K562 (cell line): Measurements from ENCODE around the gene ERC2. TPM values are rescaled to one million over a fixed set of nuclear protein-coding genes. Genes with fewer than 3 reads are reported as not detected.

Experiments
- ATAC-seq: fragments of 200-7000 bp; cut with Tn5 transposase; 3 replicates; pipeline ENCODE4 v1.9.1; 2020; ENCODE audit warnings: moderate library complexity
- BruUV-seq: library from RNA; stranded (reverse); fragments of 400-500 nt; replicated peaks from 2 replicates; lab custom pipeline; 2021; lab: Mats Ljungman, UMichigan
- CTCF ChIA-PET: fragments of 300-600 bp; formaldehyde crosslinking; extraction: SDS; loops from one replicate; lab custom pipeline; 2021; ENCODE audit warnings: low intra/inter-chr PET ratio; lab: Yijun Ruan, JAX
- POLR2A ChIA-PET: fragments of 300-600, 350-650 bp; sonication (Branson Sonifier 250); formaldehyde crosslinking; extraction: SDS; loops from one replicate; lab custom pipeline; 2021; ENCODE audit warnings: antibody characterized with exemption, inconsistent platforms; lab: Yijun Ruan, JAX
- DNase-seq, 4 experiments: peaks; one replicate each; pipeline versions ENCODE4 v3.0.0 to v3.0.0-alpha.2; 2011 to 2018; ENCODE audit warnings: low spot score in 3 of 4, mixed read lengths in 3 of 4; ENCODE audit errors: extremely low read depth in 1 of 4
- FAIRE-seq: peaks from 2 replicates; lab custom pipeline; 2011; peaks lifted over from hg19 to GRCh38; lab: Jason Lieb, UNC
- H2AFZ ChIP-seq: 2 replicates; pipeline ENCODE4 v1.6.0; 2011; ENCODE audit warnings: low read depth, low read length, control low read depth, inconsistent platforms
- H3K27ac ChIP-seq: fragments of 200-600 bp; 3 replicates; pipeline ENCODE4 v1.8.0; 2011; ENCODE audit warnings: low read depth, mild to moderate bottlenecking, control low read depth, inconsistent platforms, low read length, moderate library complexity, mixed read lengths; ENCODE audit errors: extremely low read depth
- H3K27me3 ChIP-seq, 2 experiments: fragments of 300-600 bp in 1 of 2; 2 replicates in 1 of 2; 3 replicates in 1 of 2; pipeline versions ENCODE4 v1.6.0 to v1.8.0; 2011; ENCODE audit warnings: inconsistent platforms in 2 of 2, low read length in 2 of 2, mild to moderate bottlenecking in 1 of 2, mixed read lengths in 1 of 2, moderate library complexity in 1 of 2; ENCODE audit not compliant: control insufficient read depth in 2 of 2, insufficient read depth in 2 of 2
- H3K36me3 ChIP-seq: fragments of 300-600 bp; 3 replicates; pipeline ENCODE4 v1.8.0; 2011; ENCODE audit warnings: mild to moderate bottlenecking, low read length, inconsistent platforms; ENCODE audit not compliant: control insufficient read depth, insufficient read depth
- H3K4me1 ChIP-seq, 2 experiments: fragments of 200-600 bp in 1 of 2; replicated peaks in 1 of 2; 2 replicates in 1 of 2; 3 replicates in 1 of 2; pipeline versions ENCODE4 v1.5.1 to v1.8.0; 2011; ENCODE audit warnings: inconsistent platforms in 2 of 2, low read length in 2 of 2, mild to moderate bottlenecking in 1 of 2, mixed read lengths in 1 of 2, moderate library complexity in 1 of 2; ENCODE audit not compliant: control insufficient read depth in 2 of 2, insufficient read depth in 2 of 2
- H3K4me2 ChIP-seq: 2 replicates; pipeline ENCODE4 v1.6.1; 2011; ENCODE audit warnings: low read length, control low read depth, inconsistent platforms, mixed read lengths; ENCODE audit not compliant: insufficient read depth
- H3K4me3 ChIP-seq: fragments of 200-600 bp; sonication (generic), shearing (Covaris generic); 2 replicates; pipeline ENCODE4 v1.5.1; 2016; ENCODE audit warnings: control low read depth, inconsistent platforms
- H3K79me2 ChIP-seq: fragments of 200-600 bp; 3 replicates; pipeline ENCODE4 v1.8.0; 2011; ENCODE audit warnings: low read length, inconsistent platforms; ENCODE audit not compliant: control insufficient read depth, insufficient read depth
- H3K9ac ChIP-seq, 2 experiments: 2 replicates each; pipeline versions ENCODE4 v1.6.0 to v1.6.1; 2011; ENCODE audit warnings: low read depth in 2 of 2, low read length in 2 of 2, control low read depth in 1 of 2, inconsistent platforms in 1 of 2, mild to moderate bottlenecking in 1 of 2, mixed read lengths in 1 of 2; ENCODE audit not compliant: insufficient read depth in 1 of 2
- H3K9me1 ChIP-seq: one replicate; pipeline ENCODE4 v1.6.0; 2011; ENCODE audit warnings: inconsistent platforms, mild to moderate bottlenecking, low read length, moderate library complexity; ENCODE audit not compliant: control insufficient read depth, insufficient read depth
- H3K9me3 ChIP-seq: replicated peaks from 2 replicates; pipeline ENCODE4 v1.5.1; 2011; ENCODE audit warnings: low read depth, low read length, inconsistent platforms; ENCODE audit not compliant: control insufficient read depth, insufficient read depth
- H4K20me1 ChIP-seq: replicated peaks from 2 replicates; pipeline ENCODE4 v1.6.1; 2011; ENCODE audit warnings: low read length, inconsistent platforms, mixed read lengths; ENCODE audit not compliant: control insufficient read depth, insufficient read depth
- ZBTB7A ChIP-seq: IDR thresholded peaks from 2 replicates; pipeline ENCODE4 v1.6.1; 2011; ENCODE audit warnings: low read depth, mild to moderate bottlenecking, low read length, moderate library complexity, borderline replicate concordance; ENCODE audit not compliant: control insufficient read depth
- ZFX ChIP-seq: sonication (generic); formaldehyde crosslinking; IDR thresholded peaks from 2 replicates; pipeline ENCODE4 v1.8.0; 2022; ENCODE audit warnings: mild to moderate bottlenecking, missing genetic modification reagents, moderate library complexity
- ZNF445 ChIP-seq: fragments of 250-450 bp; sonication (Bioruptor Pico); IDR thresholded peaks from 2 replicates; pipeline ENCODE4 v1.4.0; 2020; ENCODE audit warnings: low read depth, mild to moderate bottlenecking, moderate library complexity
- WGBS: fragments of 100-300 bp; shearing (Covaris generic); methylation state at CpG from one replicate; pipeline ENCODE4 v1.1.6; 2016; ENCODE audit warnings: low coverage, mixed read lengths; ENCODE audit not compliant: insufficient coverage; ENCODE audit errors: missing lambda C conversion rate; 5-methylcytosine and 5-hydroxymethylcytosine counted together
- in situ Hi-C: fragments of 300-500 bp; cut with MboI; formaldehyde crosslinking; loops from 4 replicates; pipeline ENCODE4 v1.15.0; 2018; ENCODE audit warnings: inconsistent platforms, mixed read lengths
- intact Hi-C: fragments of 100-400 bp; cut with micrococcal nuclease; formaldehyde crosslinking; loops from 2 replicates; pipeline ENCODE4 v1.14.2; 2022
- polyA plus RNA-seq, 8 experiments: library from polyadenylated mRNA; depleted of rRNA in 4 of 8; stranded (reverse) in 5 of 8; unstranded in 3 of 8; fragments of >200 nt; fragmentation: Nextera tagmentation in 2 of 8; fragmentation: Illumina TruSeq in 1 of 8; extraction: Ambion mirVana in 2 of 8; extraction: Trizol in 1 of 8; gene quantifications; 2 replicates each; pipeline versions ENCODE4 v1.2.1 to v1.2.3, GENCODE V29; 2011 to 2014; ENCODE audit warnings: inconsistent platforms in 1 of 8, missing spikeins in 1 of 8
- total RNA-seq, 7 experiments: library from RNA; depleted of rRNA in 6 of 7; stranded (reverse); fragments of >200 nt in 6 of 7; fragmentation: Illumina TruSeq in 2 of 7; extraction: Trizol in 2 of 7; gene quantifications; 2 replicates each; pipeline versions ENCODE4 v1.2.1 to v1.2.3, GENCODE V29; 2011 to 2021; ENCODE audit warnings: low replicate concordance in 1 of 7
- TF ChIP-seq, protein P1 (sequence below): fragments of 450-650 bp; conservative IDR thresholded peaks from 2 replicates; pipeline ENCODE4 v1.6.1; 2016; ENCODE audit warnings: missing genetic modification characterization, low read depth, mild to moderate bottlenecking, control low read depth, missing compliant biosample characterization
- TF ChIP-seq, protein P2 (sequence below): fragments of 450-650 bp; formaldehyde crosslinking; IDR thresholded peaks from 2 replicates; pipeline ENCODE4 v1.4.0; 2022; ENCODE audit warnings: mild to moderate bottlenecking, moderate library complexity
- TF ChIP-seq, protein P3 (sequence below): sonication (generic); formaldehyde crosslinking; IDR thresholded peaks from 2 replicates; pipeline ENCODE4 v1.8.1; 2023; ENCODE audit warnings: mild to moderate bottlenecking, missing genetic modification reagents
- TF ChIP-seq, protein P4 (sequence below): fragments of 250-450 bp; sonication (Bioruptor Pico); IDR thresholded peaks from 2 replicates; pipeline ENCODE4 v1.5.0; 2021

The ERC2 gene
- total and polyA plus RNA-seq, 9 of the 15 experiments (the other 6 are each of a cell fraction or from before 2014, with no cell fraction given) = 0.04 to 0.18 (median 0.07) TPM; not detected in 2

DNA sequence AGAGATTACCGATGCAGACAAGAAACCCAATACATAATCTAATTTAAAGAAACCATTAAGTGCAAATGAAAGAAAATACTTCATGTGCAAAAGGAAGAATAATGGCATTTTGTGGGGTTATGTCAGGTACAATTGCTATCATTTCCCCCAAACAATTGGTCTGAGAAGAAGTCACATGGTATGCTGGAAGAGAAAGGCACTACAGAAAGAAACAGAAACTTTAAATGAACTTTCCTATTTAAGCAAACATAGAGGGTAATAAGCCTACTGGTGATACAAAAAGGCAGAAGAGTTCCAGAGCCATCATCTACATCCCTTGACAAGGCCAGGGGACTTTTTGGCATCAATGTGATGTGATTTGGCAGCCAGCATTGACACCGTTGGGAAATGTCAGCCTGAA lies 678.8 kb downstream of the ERC2 start:
- no TSS peak for BruUV-seq

More for the DNA sequence above, 678.8 kb downstream of the ERC2 start:
- no peaks in the 10 kb centered on the region for H3K4me1 ChIP-seq
- FAIRE-seq = no peak
- 0% methylated on average over 2 of the region's 2 CpGs for WGBS
- no peaks in the 10 kb centered on the region for H3K36me3 ChIP-seq
- no peak overlapping the region for H3K9ac ChIP-seq
- ATAC-seq = no peak
- H3K27ac ChIP-seq = no peak overlapping the region
- H3K9me1 ChIP-seq = no peaks in the 10 kb centered on the region
- DNase-seq = no peak
- H3K9me3 ChIP-seq = no peaks in the 10 kb centered on the region
- H3K79me2 ChIP-seq = no peaks in the 10 kb centered on the region
- no peak overlapping the region for H3K4me2 ChIP-seq
- H3K4me3 ChIP-seq = no peak overlapping the region
- TF ChIP-seq, protein P1, sequence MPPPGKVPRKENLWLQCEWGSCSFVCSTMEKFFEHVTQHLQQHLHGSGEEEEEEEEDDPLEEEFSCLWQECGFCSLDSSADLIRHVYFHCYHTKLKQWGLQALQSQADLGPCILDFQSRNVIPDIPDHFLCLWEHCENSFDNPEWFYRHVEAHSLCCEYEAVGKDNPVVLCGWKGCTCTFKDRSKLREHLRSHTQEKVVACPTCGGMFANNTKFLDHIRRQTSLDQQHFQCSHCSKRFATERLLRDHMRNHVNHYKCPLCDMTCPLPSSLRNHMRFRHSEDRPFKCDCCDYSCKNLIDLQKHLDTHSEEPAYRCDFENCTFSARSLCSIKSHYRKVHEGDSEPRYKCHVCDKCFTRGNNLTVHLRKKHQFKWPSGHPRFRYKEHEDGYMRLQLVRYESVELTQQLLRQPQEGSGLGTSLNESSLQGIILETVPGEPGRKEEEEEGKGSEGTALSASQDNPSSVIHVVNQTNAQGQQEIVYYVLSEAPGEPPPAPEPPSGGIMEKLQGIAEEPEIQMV = no peak
- TF ChIP-seq, protein P2, sequence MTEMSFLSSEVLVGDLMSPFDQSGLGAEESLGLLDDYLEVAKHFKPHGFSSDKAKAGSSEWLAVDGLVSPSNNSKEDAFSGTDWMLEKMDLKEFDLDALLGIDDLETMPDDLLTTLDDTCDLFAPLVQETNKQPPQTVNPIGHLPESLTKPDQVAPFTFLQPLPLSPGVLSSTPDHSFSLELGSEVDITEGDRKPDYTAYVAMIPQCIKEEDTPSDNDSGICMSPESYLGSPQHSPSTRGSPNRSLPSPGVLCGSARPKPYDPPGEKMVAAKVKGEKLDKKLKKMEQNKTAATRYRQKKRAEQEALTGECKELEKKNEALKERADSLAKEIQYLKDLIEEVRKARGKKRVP (CRISPR knock-in tag) = no peak
- TF ChIP-seq, protein P3, sequence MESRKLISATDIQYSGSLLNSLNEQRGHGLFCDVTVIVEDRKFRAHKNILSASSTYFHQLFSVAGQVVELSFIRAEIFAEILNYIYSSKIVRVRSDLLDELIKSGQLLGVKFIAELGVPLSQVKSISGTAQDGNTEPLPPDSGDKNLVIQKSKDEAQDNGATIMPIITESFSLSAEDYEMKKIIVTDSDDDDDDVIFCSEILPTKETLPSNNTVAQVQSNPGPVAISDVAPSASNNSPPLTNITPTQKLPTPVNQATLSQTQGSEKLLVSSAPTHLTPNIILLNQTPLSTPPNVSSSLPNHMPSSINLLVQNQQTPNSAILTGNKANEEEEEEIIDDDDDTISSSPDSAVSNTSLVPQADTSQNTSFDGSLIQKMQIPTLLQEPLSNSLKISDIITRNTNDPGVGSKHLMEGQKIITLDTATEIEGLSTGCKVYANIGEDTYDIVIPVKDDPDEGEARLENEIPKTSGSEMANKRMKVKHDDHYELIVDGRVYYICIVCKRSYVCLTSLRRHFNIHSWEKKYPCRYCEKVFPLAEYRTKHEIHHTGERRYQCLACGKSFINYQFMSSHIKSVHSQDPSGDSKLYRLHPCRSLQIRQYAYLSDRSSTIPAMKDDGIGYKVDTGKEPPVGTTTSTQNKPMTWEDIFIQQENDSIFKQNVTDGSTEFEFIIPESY (CRISPR knock-in tag) = no peak
- TF ChIP-seq, protein P4, sequence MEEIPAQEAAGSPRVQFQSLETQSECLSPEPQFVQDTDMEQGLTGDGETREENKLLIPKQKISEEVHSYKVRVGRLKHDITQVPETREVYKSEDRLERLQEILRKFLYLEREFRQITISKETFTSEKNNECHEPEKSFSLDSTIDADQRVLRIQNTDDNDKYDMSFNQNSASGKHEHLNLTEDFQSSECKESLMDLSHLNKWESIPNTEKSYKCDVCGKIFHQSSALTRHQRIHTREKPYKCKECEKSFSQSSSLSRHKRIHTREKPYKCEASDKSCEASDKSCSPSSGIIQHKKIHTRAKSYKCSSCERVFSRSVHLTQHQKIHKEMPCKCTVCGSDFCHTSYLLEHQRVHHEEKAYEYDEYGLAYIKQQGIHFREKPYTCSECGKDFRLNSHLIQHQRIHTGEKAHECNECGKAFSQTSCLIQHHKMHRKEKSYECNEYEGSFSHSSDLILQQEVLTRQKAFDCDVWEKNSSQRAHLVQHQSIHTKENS (CRISPR knock-in tag) = no peak
- TF ChIP-seq ZBTB7A (no peak), ZFX (no peak), ZNF445 (no peak)
- ChIA-PET POLR2A (no interaction called here), CTCF (no interaction called here)
- in situ Hi-C loops = no loop called here
- no peaks in the 10 kb centered on the region for H4K20me1 ChIP-seq
- intact Hi-C loops = no loop called here
- no peak overlapping the region for H2AFZ ChIP-seq
- no peaks in the 10 kb centered on the region for H3K27me3 ChIP-seq
